Measurements from ENCODE around the gene NDRG3. TPM values are rescaled to one million over a fixed set of nuclear protein-coding genes. Genes with fewer than 3 reads are reported as not detected.

NDRG3 gene
- total and polyA plus RNA-seq, 10 of the 15 experiments (the other 5 are each of a cell fraction or from before 2014, with no cell fraction given) = 11.2 to 29.7 (median 14.9) TPM

- Histone ChIP-seq H3K4me1 (ENCODE audit: control insufficient read depth, insufficient read depth, low read length) (no peaks in the 10 kb centered on the region), H3K4me2 (ENCODE audit: control insufficient read depth, insufficient read depth) (no peak overlapping the region), H3K79me2 (ENCODE audit: control insufficient read depth, insufficient read depth, low read length) (no peaks in the 10 kb centered on the region), H3K27ac (ENCODE audit: control insufficient read depth, insufficient read depth) (no peak overlapping the region), H3K27me3 (replicated peaks in 1 of 2; ENCODE audit: control insufficient read depth in 2 of 2, insufficient read depth in 2 of 2, low read length in 1 of 2) (no peaks in the 10 kb centered on the region), H3K9me3 (replicated peaks; ENCODE audit: control insufficient read depth, insufficient read depth, low read length) (no peaks in the 10 kb centered on the region), H3K36me3 (ENCODE audit: control insufficient read depth in 2 of 2, insufficient read depth in 2 of 2, low read length in 1 of 2) (peaks cover under 1 to 3% of the 10 kb centered on the region in 2 experiments; a peak in 3 of 4 replicates), H3K4me3 (no peak overlapping the region), H2AFZ (ENCODE audit: control insufficient read depth, low read depth, low read length) (no peak overlapping the region), H3K9ac (ENCODE audit: control insufficient read depth, insufficient read depth, low read length) (no peak overlapping the region), H4K20me1 (ENCODE audit: control insufficient read depth, insufficient read depth) (no peaks in the 10 kb centered on the region)
- POLR2A ChIA-PET = no interaction called here
- no peak for TF ChIP-seq HCFC1 (IDR thresholded peaks at IDR 0.05; ENCODE audit: low read length)
- no peak for TF ChIP-seq IRF4 (IDR thresholded peaks at IDR 0.05; ENCODE audit: low read depth, low read length)
- no peak for TF ChIP-seq NR2C1 (IDR thresholded peaks at IDR 0.05)
- no peak for TF ChIP-seq POLR2AphosphoS5 (IDR thresholded peaks at IDR 0.05; ENCODE audit: low read length)
- TF ChIP-seq ZZZ3 (IDR thresholded peaks at IDR 0.05; ENCODE audit: control insufficient read depth, insufficient read length, low read depth) = no peak
- TF ChIP-seq NR2F1 (conservative IDR thresholded peaks at IDR 0.05) = no peak
- TF ChIP-seq MYB (IDR thresholded peaks at IDR 0.05; ENCODE audit: borderline replicate concordance, low read depth, low read length) = no peak
- no peak for DNase-seq (ENCODE audit: low read depth, low spot score)
- RAD21 ChIA-PET (ENCODE audit: unreplicated experiment) = no interaction called here
- ATAC-seq = no peak
- SMC1A ChIA-PET (ENCODE audit: uncharacterized antibody, unreplicated experiment) = no interaction called here
- 83% methylated on average over 9 of the region's 9 CpGs for WGBS (ENCODE audit: insufficient coverage, insufficient replicate concordance, low lambda C conversion rate, missing lambda C conversion rate)
- BruUV-seq (replicated peaks) = no TSS peak
- FAIRE-seq = no peak
- in situ Hi-C loops (cut with MboI) (no loop called here), intact Hi-C loops (cut with micrococcal nuclease; ENCODE audit: unreplicated experiment) (no loop called here)
- CTCF ChIA-PET = no interaction called here
Measured at GRCh38 chr20:36653456-36653855, 92.4 kb downstream of the NDRG3 start.
